OCI-M2 (cell line): Measurements from ENCODE around the gene ATP8A2.
"Not testable (repeated sequence)": the region's sequence is repeated elsewhere in the genome, so short reads cannot be mapped to it uniquely, and the experiment has no call there.

Experiments
- DNase-seq: peaks from one replicate; lab custom pipeline; 2025; ENCODE audit not compliant: unreplicated experiment; lab: John Stamatoyannopoulos, UW

ATP8A2 gene

DNA sequence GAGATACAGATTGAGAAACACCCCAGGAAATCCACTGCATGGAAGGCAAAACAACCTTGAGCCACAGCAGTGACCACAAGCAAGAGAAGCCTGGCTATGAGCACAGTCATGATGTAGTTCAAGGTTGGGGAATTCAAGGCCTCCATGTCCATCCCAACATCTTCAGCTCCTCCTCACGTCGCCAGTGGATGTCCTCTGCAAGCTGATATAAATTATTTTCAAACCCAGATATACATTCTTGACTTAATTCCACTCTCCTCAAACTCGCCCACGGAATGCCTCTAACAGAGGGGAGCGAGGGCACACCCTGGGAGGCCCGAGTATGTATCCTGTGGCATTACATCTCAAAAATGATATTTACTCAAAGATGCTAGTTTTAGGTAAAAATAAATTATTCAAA, 574.5 kb downstream of the ATP8A2 start:
- no peak for DNase-seq

DNA sequence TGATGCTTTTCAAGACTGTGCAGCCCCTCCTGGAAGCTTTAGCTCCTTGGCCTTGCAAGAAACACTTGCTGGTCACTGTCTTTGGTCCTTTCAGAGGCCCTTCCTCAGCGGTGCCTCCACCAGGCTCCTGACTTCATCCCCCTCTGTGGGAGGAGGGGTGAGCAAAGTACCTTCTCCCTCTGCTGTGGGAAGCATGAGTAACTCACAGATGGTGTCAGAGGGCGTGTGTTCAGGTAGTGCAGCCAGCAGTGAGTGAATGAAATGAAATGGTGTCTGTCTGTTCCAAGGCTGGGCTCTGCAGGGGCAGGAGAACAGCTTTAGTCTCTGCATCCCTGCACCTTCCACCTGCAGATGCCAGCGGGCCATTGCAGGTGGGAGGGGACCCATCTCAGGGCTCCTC, 577.1 kb downstream of the ATP8A2 start:
- no peak for DNase-seq

DNA sequence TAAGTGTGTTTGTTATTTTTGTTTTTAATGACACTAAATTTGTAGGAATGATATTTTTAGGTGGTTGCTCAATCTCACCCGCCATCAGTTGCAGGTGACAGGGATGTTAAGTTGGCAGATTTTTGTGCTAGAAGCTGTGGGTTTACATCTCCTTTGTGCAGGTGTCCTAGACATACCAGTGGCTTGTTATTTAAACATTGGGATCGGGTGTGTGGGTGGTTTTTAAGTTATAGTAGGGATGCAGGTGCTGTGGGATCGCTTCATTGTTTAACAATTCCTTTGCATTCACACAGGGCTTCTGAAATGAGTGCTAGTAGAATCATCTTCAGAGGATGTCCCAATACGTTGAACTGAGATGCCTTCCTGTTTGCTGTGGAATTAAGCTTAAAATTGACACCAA, 580.1 kb downstream of the ATP8A2 start:
- DNase-seq, result no peak

DNA sequence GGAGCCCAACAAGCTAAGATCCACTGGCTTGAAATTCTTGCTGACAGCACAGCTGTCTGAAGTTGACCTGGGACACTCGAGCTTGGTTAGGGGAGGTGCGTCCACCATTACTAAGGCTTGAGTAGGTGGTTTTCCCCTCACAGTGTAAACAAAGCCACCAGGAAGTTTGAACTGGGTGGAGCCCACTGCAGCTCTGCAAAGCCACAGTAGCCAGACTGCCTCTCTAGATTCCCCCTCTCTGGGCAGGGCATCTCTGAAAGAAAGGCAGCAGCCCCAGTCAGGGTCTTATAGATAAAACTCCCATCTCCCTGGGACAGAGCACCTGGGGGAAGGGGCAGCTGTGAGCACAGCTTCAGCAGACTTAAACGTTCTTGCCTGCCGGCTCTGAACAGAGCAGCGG, 582.3 kb downstream of the ATP8A2 start:
- DNase-seq, result not testable (repeated sequence)

GRCh38 chr13:25954943-25955342, 583.2 kb downstream of the ATP8A2 start:
- DNase-seq, result not testable (repeated sequence)

- no peak for DNase-seq
Measured at GRCh38 chr13:25958986-25959385, 587.2 kb downstream of the ATP8A2 start.

DNA sequence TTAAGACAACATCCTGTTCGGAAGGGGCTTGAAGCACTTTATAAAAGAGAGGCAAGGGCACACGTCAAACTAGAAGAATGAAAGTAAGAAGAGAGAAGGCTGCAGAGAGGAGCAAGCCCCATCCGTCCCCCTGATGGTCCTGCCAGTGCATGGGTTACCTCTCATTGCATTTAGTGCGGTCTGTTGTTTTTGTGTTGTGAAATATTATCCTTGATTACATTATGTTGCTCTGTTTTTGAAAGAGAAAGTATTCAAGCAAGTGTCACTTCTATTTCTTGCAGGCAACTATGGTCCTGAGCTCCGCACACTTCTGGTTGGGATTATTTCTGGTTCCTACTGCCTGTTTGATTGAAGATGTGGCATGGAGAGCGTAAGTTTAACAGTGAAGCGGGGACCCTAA, 589.5 kb downstream of the ATP8A2 start:
- DNase-seq, result no peak

- no peak for DNase-seq
Measured at GRCh38 chr13:25963674-25964073, 591.9 kb downstream of the ATP8A2 start.

GRCh38 chr13:25965596-25965995, 593.8 kb downstream of the ATP8A2 start:
- no peak for DNase-seq

- DNase-seq, result no peak
Measured at GRCh38 chr13:25966086-25966485, 594.3 kb downstream of the ATP8A2 start.

DNA sequence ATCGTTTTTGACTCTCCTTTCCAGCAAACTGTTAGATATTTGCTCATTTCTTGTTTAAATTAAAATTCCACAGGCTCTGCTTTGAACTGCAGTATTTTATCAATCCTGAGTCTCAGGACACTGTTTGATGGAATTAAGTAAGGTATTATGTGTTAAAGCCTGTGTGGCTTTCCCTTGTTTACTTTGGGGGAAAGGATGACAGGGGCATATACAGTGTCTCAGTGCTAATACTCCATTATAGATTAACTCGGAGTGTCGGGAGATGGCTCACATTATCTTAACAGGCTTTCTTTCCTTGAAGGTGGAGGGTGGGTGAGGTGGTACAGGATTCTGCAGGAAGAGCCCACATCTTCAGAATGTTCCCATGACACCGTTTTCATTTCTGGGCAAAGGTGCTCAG, 595.4 kb downstream of the ATP8A2 start:
- no peak for DNase-seq

GRCh38 chr13:25971047-25971446, 599.3 kb downstream of the ATP8A2 start:
- DNase-seq, result no peak

GRCh38 chr13:25971459-25972145, 599.8 kb downstream of the ATP8A2 start:
- DNase-seq, result no peak

GRCh38 chr13:25973085-25973484, 601.3 kb downstream of the ATP8A2 start:
- no peak for DNase-seq

DNA sequence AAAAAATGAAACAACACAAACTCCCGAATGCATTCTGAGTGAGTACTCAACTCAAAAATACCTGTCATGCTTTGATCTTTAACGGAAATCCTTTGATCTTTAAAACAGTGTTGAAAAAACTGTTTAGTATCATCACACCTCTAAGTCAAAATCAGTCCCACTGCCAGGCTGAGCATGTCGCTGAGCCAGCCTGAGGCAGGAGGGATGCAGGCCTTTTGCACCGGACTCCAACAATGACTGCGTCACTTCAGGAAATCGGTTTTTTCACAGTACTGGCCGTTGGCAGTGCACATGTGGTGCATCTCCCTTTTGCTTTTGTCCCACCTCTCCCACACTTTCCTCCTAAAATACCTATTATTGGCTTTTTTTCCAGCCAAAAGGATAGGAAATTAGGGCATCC, 601.8 kb downstream of the ATP8A2 start:
- no peak for DNase-seq

DNA sequence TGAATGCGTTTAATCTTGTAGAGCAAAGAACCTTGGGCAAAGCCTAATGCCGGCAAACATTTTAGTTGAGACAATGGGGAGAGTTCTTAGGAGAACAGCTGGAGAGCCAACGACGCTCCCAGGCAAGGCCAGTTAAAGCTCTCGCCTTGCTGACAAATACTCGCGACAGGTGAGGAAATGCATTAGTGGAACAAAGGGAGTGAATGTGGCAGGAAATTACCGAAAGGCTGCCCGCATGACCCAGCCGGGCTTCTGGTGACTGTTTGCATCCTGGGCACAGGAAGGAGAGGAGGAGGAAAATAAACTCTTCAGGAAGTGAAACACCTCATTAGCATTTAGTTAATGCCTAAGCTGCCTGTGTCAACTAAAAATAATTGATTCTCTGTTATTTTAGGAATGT, 605.4 kb downstream of the ATP8A2 start:
- no peak for DNase-seq

- no peak for DNase-seq
Measured at GRCh38 chr13:25977671-25978070, 605.9 kb downstream of the ATP8A2 start.

- no peak for DNase-seq
Measured at GRCh38 chr13:25978961-25979360, 607.2 kb downstream of the ATP8A2 start.

DNA sequence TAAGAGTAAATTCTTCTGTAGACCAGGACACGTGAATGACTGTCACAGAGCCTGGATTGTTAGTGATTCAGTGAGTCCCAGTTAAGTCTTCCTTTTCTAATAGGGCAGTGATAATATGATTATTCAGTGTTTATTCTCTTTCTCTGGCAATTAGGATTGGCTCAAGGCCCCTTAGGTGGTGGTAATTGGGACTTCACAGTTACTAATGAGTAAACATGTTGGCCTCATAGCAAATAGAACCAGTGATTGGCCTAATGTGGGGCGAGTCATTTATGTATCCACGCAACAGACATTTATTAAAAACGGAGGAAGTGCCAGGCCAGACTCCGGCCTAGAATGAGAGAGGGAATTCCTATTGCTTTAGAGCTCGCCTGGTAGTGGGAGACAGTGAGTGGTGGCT, 607.6 kb downstream of the ATP8A2 start:
- no peak for DNase-seq

DNA sequence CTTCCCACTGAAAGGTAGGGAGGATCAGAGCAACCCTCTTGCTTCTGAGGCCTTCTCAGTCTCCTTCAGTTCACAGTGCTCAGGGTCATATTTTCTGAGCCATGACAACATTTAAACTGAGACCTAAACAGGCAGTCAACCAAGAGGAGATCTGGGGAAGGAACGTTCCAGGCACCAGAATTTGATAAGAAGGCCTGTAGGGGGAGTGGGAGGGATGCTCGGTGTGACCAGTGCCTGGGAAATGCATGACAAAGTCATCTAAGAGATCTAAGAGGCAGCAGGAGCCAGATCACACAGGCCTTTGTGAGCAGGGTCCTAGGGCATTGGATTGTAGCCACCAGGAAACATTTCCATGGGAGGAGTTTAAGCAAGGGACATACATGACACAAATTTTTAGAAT, 608.5 kb downstream of the ATP8A2 start:
- DNase-seq, result no peak

DNA sequence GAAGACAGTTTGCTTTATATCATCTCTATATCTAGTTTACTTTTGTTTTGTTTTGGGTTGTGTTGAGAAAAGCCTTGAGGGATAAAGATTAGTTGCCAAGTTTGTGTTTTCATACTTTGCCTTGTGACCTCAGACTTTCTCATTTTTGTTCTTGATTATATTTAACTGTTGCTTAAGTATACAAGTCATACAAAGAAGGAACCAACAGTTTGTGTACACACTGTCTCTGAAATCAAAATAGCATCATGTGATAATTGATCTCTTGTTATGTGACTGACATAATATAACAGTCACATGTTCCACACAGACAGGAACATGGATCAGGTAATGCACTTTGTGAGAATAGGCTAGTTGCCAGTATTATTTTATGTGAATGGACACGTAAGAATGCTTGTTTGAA, 609.3 kb downstream of the ATP8A2 start:
- DNase-seq, result no peak

- no peak for DNase-seq
Measured at GRCh38 chr13:25982907-25983306, 611.1 kb downstream of the ATP8A2 start.

DNA sequence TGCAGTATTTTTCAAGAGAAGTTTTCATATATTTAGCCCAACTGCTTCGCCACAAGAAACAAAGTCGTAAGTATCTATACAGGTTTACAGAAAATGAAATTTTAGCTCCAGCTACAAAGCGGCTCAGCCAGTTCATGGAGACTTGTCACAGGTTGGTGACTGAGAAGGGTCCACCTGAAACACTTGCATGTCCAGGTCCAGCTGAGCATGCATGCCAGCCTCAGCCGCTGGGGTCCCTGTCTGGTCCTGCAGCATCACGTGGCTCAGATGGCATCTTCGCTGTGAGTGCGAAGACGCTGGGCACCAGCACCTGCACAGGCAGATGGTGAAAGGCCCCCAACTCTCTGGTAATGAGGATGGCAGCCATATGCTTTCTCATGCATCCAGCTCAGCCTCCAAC, 616.2 kb downstream of the ATP8A2 start:
- DNase-seq, result no peak
